HS-27A (cell line): ENCODE data around the gene COPA.
A peak's percentile ranks its signal among the peaks of the same experiment; 100 is the strongest.

Experiments
- DNase-seq: peaks from one replicate; pipeline ENCODE4 v3.0.0-alpha.2; 2012; ENCODE audit warnings: low read depth, missing footprints

Gene COPA

GRCh38 chr1:160264795-160265307, 78.2 kb downstream of the COPA start:
- no peak for DNase-seq

DNA sequence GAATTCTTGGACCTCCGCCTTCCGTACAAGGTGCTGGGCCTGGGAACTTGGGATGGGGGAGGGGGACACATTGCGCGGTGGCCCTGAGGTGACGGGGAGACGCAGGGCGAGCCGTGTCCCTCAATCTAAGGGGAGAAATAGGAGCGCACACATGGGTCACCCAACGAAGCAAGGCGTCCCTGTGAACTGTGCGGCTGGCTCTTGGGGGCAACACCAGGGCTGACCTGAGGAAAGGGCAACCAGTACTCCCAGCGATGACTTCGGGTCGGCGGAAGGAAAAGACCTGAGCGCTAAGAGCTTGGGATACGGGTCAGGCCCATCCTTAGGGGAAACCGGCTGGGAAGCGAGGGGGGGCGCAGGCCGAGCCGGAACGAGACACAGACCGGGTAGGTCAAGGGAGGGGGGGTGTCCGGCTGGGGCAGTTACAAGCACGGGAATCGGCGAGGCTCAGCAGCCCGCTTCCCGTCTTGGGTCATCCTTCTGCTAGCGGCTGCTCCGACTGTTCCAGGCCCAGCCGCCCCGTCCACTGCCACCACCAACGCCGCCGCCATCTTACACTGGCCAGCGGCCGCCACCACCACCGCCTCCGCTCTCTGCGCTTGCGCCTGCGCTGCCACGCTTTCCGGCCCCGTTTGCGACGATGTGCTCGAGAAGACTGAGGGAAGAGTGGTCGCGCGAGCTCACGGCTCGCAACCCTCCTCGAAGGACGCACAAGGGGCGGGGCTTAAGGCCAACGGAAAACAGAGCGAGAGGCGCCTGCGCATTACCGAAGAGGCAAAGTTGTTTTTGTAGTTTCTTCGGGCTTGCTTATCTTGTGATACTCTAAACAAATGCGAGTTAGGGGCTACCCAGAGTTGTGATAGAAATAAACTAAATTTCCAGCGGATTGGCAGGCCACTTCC, 80.9 kb downstream of the COPA start, which contains the start of gene DCAF8:
Gene DCAF8, minus strand, starts transcription at position 657 of the 902 bp plus-strand sequence. CDS start 18,541 bp downstream, outside the sequence.
- peak; percentile 88 for DNase-seq

DNA sequence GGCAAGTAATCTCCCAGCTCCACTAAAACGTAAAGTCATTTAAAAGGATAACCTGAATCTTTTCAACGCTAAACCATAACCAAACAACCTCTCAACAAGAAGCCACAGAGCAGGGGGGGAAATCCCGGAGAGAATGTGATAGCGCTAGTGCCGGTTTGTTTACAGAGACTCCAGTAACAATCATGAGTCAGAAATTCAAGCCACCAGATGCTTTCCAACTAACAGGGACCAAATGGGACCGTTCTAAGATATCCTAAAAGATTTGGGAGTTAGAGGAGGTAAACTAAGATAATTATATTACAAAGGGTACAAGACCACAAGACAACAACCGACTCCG, 81.5 kb downstream of the COPA start:
- DNase-seq: peak; percentile 40

DNA sequence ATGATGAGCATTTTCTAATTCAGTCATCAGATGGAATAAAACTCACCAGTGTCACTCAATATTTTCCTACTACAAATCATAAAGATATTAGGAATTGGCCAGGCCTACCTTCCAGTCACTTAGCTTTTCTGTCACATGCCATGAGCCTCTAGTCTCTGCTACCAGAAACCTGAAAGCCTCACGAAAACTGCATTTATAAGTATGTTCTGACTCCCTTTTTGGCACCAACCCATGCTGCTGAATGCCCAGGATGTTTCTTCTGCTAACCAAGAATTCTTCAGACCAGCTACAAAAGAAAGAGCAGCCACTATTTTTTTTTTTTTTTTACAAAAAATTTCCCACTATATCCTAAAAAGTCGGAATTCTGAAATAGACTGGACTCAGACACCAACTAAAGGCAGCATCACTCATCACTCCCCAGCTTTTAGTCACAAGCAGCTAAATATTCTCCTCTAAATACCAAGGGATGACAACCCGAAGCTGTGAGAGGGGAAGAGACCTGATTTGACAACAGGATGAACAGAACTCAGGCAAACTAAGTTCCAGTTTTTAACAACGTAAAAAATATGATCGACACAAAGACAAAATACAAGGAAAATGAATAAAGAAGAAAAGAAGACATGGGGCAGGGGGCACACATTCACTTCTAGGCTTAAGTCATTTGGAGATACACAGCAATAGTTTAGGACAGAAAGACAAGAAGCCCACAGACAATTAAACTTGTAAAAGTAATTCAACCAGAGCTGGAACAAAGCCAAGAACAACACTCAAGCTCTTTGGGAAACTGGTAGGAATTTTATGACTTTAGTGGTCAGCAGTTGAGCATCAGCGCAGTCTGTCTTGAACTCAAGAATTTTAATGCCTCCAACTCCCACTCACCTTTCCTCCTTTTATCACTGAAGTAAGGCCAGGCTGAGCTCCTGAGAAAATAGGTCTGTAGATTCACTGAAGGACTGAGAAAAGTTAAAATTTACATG, 82.4 kb downstream of the COPA start:
- DNase-seq: peak; percentile 66

DNA sequence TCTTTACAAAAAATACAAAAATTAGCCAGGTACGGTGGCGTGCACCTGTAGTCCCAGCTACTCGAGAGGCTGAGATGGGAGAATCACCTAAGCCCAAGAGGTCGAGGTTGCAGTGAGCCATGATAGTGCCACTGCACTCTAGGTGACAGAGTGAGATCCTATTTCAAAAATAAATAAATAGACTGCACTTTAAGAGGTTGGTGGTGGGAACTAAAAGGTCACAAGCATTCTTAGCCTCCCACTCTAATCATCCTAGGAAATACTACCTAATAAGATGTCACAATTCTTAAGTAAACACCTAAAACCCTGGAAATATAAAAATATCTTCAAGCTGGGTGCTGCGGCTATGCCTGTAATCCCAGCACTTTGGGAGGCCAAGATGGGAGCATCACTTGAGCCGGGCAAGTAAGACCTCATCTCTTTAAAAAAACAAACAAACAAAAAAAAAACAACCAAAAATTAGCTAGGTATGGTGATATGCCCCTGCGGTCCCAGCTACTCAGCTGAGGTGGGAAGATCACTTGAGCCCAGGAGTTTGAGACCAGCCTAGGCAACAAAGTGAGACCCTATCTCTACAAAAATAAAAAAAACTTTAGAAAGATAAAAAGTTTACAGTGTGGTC, 84.8 kb downstream of the COPA start:
- no peak for DNase-seq

- no peak for DNase-seq
These were observed 85.5 kb downstream of the COPA start for GRCh38 chr1:160257411-160258015.

DNA sequence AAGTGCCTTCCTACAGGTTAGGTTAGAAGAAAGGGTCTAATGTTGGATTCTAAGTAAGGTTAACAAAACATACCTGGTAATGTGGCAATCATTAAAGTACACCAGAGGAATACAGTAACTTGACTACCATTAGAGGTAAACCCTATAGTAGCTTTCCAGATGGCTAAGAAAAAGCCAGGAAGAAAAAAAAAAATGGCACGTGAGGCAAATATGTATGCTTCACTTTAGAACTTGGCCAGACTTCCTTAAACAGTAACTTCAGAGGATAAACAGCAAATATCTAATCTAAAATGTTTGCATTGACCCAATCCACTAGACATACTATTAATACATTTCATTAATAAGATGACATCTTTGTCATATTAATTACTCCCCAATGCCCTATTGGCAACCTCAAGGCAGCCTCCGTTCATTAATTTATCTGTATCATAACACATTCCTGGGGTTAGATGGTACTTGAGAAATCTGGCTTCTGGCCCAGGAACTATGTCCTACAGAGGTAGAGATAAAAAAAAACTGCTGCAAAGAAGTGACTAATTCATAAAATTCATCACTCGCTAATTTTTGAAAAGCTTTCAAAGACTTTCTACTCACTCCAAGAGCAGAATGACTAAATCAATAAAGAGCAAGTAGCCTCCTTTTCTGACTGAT, 86.5 kb downstream of the COPA start:
- DNase-seq: peak; percentile 34

DNA sequence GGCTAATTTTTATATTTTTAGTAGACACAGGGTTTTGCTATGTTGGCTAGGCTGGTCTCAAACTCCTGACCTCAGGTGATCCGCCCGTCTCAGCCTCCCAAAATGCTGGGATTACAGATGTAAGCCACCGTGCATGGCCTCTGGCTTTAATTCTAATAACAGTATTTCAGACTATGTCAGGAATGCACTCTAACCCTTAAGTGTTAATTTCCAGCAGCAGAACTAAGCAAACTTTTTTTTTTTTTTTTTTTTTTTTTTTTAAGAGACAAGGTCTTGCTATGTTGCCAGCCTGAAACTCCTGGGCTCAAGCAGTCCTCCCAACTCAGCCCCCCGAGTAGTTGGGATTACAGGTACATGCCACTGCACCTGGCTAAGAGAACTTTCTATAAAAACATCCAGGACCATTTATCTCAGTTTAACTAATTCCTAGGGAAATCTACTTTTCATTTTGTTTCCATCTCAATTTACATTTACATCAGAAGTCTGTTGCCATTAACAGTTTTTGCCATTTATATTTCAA, 87.2 kb downstream of the COPA start:
- DNase-seq: no peak

DNA sequence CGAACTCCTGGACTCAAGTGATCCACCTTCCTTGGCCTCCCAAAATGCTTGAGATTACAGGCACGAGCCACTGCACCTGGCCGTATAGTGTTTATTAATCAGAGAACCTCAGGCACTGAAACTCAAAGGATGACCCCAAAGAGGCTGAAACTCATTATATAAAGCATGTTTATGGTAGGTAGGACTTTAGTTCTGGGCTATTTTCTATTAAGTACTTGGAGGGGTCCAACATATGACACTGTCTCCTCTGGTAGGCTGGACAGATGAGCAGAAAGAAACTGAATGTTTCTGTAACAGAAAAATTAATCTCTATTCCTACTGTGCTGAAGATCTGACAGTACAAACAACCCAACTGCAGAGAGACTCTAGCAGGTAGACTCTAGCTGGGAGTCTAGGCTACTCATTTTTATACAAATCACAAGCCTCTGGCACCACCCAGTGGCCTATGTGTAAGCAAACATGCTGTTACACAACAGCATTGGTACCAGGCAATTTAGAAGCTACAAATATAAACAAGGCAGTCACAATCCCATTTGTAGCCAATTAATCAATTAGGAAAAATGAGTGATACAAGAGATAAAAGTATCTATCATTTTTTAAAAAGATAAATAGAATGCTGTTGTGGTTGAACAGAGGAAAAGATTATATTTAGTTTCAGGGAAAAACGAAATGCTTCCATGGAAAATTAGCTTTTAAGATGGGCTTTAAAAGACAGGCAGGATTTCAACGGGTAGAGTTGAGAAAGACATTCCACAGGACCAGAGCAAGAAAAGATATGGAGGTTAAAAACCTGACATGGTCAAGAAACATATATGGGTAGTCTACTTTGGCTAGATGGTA, 91.1 kb downstream of the COPA start:
- peak; percentile 11 for DNase-seq

- no peak for DNase-seq
These were observed 92.0 kb downstream of the COPA start for GRCh38 chr1:160251011-160251410.

- DNase-seq: no peak
These were observed 96.0 kb downstream of the COPA start for GRCh38 chr1:160247053-160247452.

- DNase-seq: no peak
These were observed 97.6 kb downstream of the COPA start for GRCh38 chr1:160245434-160245833.

DNA sequence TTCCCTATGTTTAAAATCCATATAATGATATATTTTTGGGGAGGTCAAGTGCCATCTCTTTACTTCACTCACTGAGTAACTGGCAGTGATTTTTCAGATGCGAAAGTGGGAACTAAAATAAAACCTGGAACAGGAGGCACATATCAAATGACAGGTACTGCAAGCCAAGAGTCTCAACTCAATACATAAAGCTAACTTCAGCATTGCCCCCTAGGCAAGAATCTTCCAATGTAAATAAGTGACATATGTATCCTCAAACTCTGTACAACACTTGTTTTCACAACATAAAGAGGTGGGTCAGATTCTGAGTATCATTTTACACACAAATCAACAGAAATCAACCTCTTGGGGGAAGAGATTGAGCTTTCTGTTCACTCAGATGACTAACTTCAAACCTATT, 98.8 kb downstream of the COPA start:
- no peak for DNase-seq

- no peak for DNase-seq
These were observed 99.3 kb downstream of the COPA start for GRCh38 chr1:160243767-160244166.

DNA sequence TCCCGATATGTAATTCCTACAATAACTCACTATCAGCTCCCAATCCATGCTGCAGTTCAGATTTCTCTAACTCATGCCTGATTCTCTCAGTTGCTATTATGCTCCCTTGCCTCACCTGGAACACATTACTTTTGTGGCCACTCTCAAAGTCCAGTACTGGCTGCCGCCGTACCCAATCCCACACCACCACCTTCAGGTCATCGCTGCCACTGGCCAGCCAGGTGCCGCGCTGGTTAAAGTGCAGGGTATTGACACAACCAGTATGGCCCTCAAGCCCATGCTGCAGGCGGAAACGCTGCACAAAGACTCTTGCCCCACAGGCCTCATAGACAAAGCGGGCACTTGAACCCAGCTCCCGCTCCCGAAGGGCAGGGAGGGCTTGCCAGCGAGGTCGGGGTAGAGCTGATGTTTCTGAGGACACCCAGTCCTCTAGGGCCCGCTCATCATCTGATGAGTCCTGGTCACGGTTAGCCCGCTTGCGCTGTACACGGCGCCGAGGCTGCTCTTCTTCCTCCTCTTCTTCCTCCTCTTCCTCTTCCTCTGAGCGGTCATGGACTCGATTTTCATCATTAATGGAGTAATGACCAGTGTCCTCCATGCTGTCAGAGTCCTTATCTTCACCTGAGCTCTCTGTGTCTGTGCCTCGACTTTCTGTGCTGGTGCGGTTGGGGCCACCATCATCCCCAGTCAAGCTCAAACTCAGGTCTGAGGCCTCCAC, 103.3 kb downstream of the COPA start:
- no peak for DNase-seq
